Lower leg skin (tissue), 3 donors: ENCODE data around the gene FTH1.

Source experiments
- POLR2A ChIP-seq, 2 donors: fragments of 450-650 bp; IDR thresholded peaks; one replicate each; pipeline ENCODE4 v1.6.1; 2016 to 2017; ENCODE audit warnings: antibody characterized with exemption in 2 of 2, mild to moderate bottlenecking in 1 of 2, moderate library complexity in 1 of 2
- TF ChIP-seq, protein P1 (sequence below), 3 donors: fragments of 450-650 bp; IDR thresholded peaks; one replicate each; pipeline ENCODE4 v1.5.1; 2016; ENCODE audit warnings: antibody characterized with exemption in 3 of 3, mild to moderate bottlenecking in 3 of 3, moderate library complexity in 2 of 3

DNA sequence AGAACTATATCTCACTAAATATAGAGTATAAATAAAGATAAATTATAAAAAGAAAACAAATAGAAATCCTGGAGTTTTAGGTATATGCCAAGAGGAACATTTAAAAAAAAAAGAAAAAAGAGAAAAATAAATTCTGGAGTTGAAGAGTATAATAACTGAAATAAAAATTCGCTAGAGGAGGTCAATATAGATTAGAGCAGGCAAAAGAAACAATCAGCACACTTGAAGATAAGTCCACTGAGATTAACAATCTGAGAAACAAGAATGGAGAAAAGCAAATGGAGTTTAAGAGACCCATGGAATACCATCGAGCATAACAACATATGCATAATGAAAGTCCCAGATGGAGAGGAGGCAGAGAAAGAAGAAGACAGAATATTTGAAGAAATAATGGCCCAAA is 31.6 kb downstream of the FTH1 start:
- TF ChIP-seq, protein P1, sequence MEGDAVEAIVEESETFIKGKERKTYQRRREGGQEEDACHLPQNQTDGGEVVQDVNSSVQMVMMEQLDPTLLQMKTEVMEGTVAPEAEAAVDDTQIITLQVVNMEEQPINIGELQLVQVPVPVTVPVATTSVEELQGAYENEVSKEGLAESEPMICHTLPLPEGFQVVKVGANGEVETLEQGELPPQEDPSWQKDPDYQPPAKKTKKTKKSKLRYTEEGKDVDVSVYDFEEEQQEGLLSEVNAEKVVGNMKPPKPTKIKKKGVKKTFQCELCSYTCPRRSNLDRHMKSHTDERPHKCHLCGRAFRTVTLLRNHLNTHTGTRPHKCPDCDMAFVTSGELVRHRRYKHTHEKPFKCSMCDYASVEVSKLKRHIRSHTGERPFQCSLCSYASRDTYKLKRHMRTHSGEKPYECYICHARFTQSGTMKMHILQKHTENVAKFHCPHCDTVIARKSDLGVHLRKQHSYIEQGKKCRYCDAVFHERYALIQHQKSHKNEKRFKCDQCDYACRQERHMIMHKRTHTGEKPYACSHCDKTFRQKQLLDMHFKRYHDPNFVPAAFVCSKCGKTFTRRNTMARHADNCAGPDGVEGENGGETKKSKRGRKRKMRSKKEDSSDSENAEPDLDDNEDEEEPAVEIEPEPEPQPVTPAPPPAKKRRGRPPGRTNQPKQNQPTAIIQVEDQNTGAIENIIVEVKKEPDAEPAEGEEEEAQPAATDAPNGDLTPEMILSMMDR (IDR thresholded peaks at IDR 0.05) = no peak
- TF ChIP-seq POLR2A (IDR thresholded peaks at IDR 0.05) = no peak
